ENCODE results near the gene OR2A7.
"Not testable (repeated sequence)": the region's sequence is repeated elsewhere in the genome, so short reads cannot be mapped to it uniquely, and the experiment has no call there.

GRCh38 chr7:144302578-144303303 lies 38.1 kb upstream of the OR2A7 start:
- not testable (repeated sequence) for TF ChIP-seq CTCF (IDR thresholded peaks at IDR 0.05 in 4 of 5, conservative IDR thresholded peaks at IDR 0.05 in 1 of 5); POLR2A (IDR thresholded peaks at IDR 0.05)

All from gastrocnemius medialis (tissue), 4 donors.